Testis (tissue), 3 donors: Measurements from ENCODE around the gene PUM1. TPM values are rescaled to one million over a fixed set of nuclear protein-coding genes. Genes with fewer than 3 reads are reported as not detected.
A peak's percentile ranks its signal among the peaks of the same experiment; 100 is the strongest.

ENCODE experiments used
- DNase-seq: peaks from one replicate; pipeline ENCODE4 v3.0.0-alpha.2; 2019
- H3K27ac ChIP-seq, 2 donors: fragments of 200-600 bp; sonication (generic); one replicate each; pipeline ENCODE4 v1.5.1; 2019
- H3K27me3 ChIP-seq: fragments of 200-600 bp; sonication (generic); one replicate; pipeline ENCODE4 v1.5.1; 2019
- H3K36me3 ChIP-seq: fragments of 200-600 bp; sonication (generic); one replicate; pipeline ENCODE4 v1.5.1; 2017; ENCODE audit warnings: low read depth; ENCODE audit errors: missing control alignments
- H3K4me1 ChIP-seq: fragments of 200-600 bp; sonication (generic); one replicate; pipeline ENCODE4 v1.5.1; 2019
- H3K4me3 ChIP-seq, 2 donors: fragments of 200-600 bp; sonication (generic); one replicate each; pipeline ENCODE4 v1.5.1; 2017 to 2019
- H3K9me3 ChIP-seq: fragments of 200-600 bp; sonication (generic); one replicate; pipeline ENCODE4 v1.5.1; 2017
- CTCF ChIP-seq, 3 experiments: fragments of 450-650 bp in 2 of 3; fragments of 200-600 bp in 1 of 3; sonication (generic) in 1 of 3; IDR thresholded peaks; one replicate each; pipeline ENCODE4 v1.5.1; 2016 to 2019; ENCODE audit warnings: antibody characterized with exemption in 3 of 3, mild to moderate bottlenecking in 2 of 3, moderate library complexity in 1 of 3
- POLR2A ChIP-seq: fragments of 450-650 bp; IDR thresholded peaks from one replicate; pipeline ENCODE4 v1.6.1; 2017; ENCODE audit warnings: antibody characterized with exemption, mild to moderate bottlenecking, moderate library complexity
- WGBS, 2 donors: methylation state at CpG; one replicate each; pipeline ENCODE4 v1.1.5; 2018; 5-methylcytosine and 5-hydroxymethylcytosine counted together
- intact Hi-C: fragments of 100-400 bp; cut with DNase I; formaldehyde crosslinking; loops from one replicate; pipeline ENCODE4 v1.15.1; 2023; ENCODE audit warnings: low total_unique reads
- polyA plus RNA-seq: library from polyadenylated mRNA; stranded (reverse); fragments of 350-450 nt; fragmentation: Illumina TruSeq; extraction: RNeasy Lipid Tissue Mini Kit (QIAGEN cat#74804); gene quantifications from one replicate; pipeline ENCODE4 v1.2.3, GENCODE V29; 2014; ENCODE audit warnings: low read depth, low replicate concordance; ENCODE audit not compliant: insufficient read depth
- total RNA-seq, 2 donors: library from RNA; depleted of rRNA; stranded (reverse); fragments of >200 nt; gene quantifications; one replicate each; pipeline ENCODE4 v1.2.3, GENCODE V29; 2016

PUM1 gene
- total and polyA plus RNA-seq, 3 donors from 2014 or later: 41.3 to 89.0 (median 70.5) TPM

- no peak for DNase-seq
- intact Hi-C loops: no loop called here
Measured at GRCh38 chr1:30969903-30970302, 95.6 kb downstream of the PUM1 start.

GRCh38 chr1:30968220-30968971, 97.1 kb downstream of the PUM1 start:
- Histone ChIP-seq H3K9me3 (no peaks in the 10 kb centered on the region), H3K4me1 (peaks cover 13% of the 10 kb centered on the region), H3K4me3 (no peak overlapping the region), H3K27ac (no peak overlapping the region), H3K36me3 (no peaks in the 10 kb centered on the region), H3K27me3 (no peaks in the 10 kb centered on the region)
- WGBS, 2 donors: 77 to 84% methylated on average over 8 of the region's 8 CpGs
- TF ChIP-seq POLR2A (no peak), CTCF (IDR thresholded peaks at IDR 0.05) (no peak)
- no peak for DNase-seq
- intact Hi-C loops: no loop called here

More at GRCh38 chr1:30969903-30970302, 95.6 kb downstream of the PUM1 start:
- no peaks in the 10 kb centered on the region for H3K9me3 ChIP-seq
- TF ChIP-seq POLR2A (no peak), CTCF (IDR thresholded peaks at IDR 0.05) (no peak)
- H3K4me3 ChIP-seq: no peak overlapping the region
- no peaks in the 10 kb centered on the region for H3K36me3 ChIP-seq
- no peaks in the 10 kb centered on the region for H3K27me3 ChIP-seq
- peaks cover 7% of the 10 kb centered on the region for H3K4me1 ChIP-seq
- no peak overlapping the region for H3K27ac ChIP-seq

GRCh38 chr1:30966690-30967369, 98.7 kb downstream of the PUM1 start:
- Histone ChIP-seq H3K27ac (no peak overlapping the region), H3K4me1 (peaks cover 13% of the 10 kb centered on the region), H3K4me3 (no peak overlapping the region), H3K27me3 (no peaks in the 10 kb centered on the region), H3K36me3 (no peaks in the 10 kb centered on the region), H3K9me3 (no peaks in the 10 kb centered on the region)
- WGBS, 2 donors: 72 to 77% methylated on average over 8 of the region's 8 CpGs
- no peak for DNase-seq
- intact Hi-C loops: no loop called here
- no peak for TF ChIP-seq POLR2A
- no peak for TF ChIP-seq CTCF (IDR thresholded peaks at IDR 0.05)

- H3K27ac ChIP-seq: peak overlapping the region in 1 of 2 donors; percentile 29
- intact Hi-C loops: no loop called here
- WGBS, 2 donors: 62 to 64% methylated on average over 8 of the region's 8 CpGs
- TF ChIP-seq POLR2A: no peak
- no peak for TF ChIP-seq CTCF (IDR thresholded peaks at IDR 0.05)
- H3K27me3 ChIP-seq: no peaks in the 10 kb centered on the region
- peaks cover 13% of the 10 kb centered on the region for H3K4me1 ChIP-seq
- no peaks in the 10 kb centered on the region for H3K9me3 ChIP-seq
- H3K36me3 ChIP-seq: no peaks in the 10 kb centered on the region
- DNase-seq: no peak
- H3K4me3 ChIP-seq: no peak overlapping the region
Measured at GRCh38 chr1:30965924-30966599, 99.5 kb downstream of the PUM1 start.
